ENCODE results near the gene OMG. TPM values are rescaled to one million over a fixed set of nuclear protein-coding genes. Genes with fewer than 3 reads are reported as not detected.

OMG gene
- polyA plus RNA-seq, 3 donors, result 0.83 to 2.2 TPM; not detected in 1

DNA sequence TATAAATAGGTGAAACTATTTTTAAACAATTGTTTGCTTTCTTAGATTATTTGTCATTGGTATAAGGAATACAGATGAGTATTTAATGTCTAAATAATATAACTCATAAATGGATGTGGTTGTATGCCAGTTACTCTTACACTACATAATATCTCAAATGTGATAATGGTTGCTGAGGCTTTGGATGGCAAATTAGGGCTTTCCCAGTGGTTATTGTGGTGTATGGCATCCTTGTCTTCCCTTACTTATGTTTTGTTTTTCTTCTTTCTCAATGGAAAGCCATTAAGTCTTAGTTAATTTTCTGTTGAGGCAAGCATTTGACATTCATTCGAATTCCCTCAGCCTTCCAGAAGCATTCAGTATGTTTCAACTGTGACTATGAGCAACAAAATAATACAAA lies 10.5 kb downstream of the OMG start:
- intact Hi-C loops (cut with micrococcal nuclease), result no loop called here
- Histone ChIP-seq H3K9ac (ENCODE audit: insufficient read depth, low read length, poor library complexity, severe bottlenecking) (no peak overlapping the region), H3K36me3 (replicated peaks in 1 of 2; ENCODE audit: control insufficient read depth in 1 of 2, insufficient read depth in 2 of 2, low read length in 2 of 2) (no peaks in the 10 kb centered on the region), H3K9me3 (replicated peaks in 1 of 2; ENCODE audit: control insufficient read depth in 1 of 2, insufficient read depth in 1 of 2, low read length in 2 of 2) (no peaks in the 10 kb centered on the region), H3K79me2 (ENCODE audit: insufficient read depth, low read length) (no peaks in the 10 kb centered on the region), H2AFZ (ENCODE audit: insufficient read depth, low read depth, low read length, poor library complexity, severe bottlenecking) (no peak overlapping the region), H3K4me2 (replicated peaks; ENCODE audit: extremely low read depth, low read length, poor library complexity, severe bottlenecking) (no peak overlapping the region), H3K4me3 (replicated peaks in 1 of 3; ENCODE audit: low read depth in 2 of 3, low read length in 3 of 3) (no peak overlapping the region), H3K27ac (ENCODE audit: low read depth in 1 of 2, low read length in 2 of 2) (no peak overlapping the region), H3K27me3 (ENCODE audit: control insufficient read depth in 2 of 2, insufficient read depth in 2 of 2, low read length in 2 of 2) (no peaks in the 10 kb centered on the region), H4K20me1 (ENCODE audit: insufficient read depth, low read length) (no peaks in the 10 kb centered on the region), H3K4me1 (ENCODE audit: control insufficient read depth in 1 of 2, insufficient read depth in 2 of 2, low read length in 2 of 2) (peaks cover 0 to 5% of the 10 kb centered on the region in 2 donors)
- Mint-ChIP-seq H3K27me3 (ENCODE audit: low read depth in 3 of 3) (no peaks in the 10 kb centered on the region), H3K4me3 (no peak overlapping the region), H3K4me1 (peaks cover 8% of the 10 kb centered on the region), H3K9me3 (peaks cover 0 to 2% (median 0%) of the 10 kb centered on the region in 7 donors), H3K36me3 (peaks cover 7 to 14% of the 10 kb centered on the region in 2 donors), H3K27ac (no peak overlapping the region)
- no peak for DNase-seq
- no CpG with 5 or more reads among the region's 1 CpG for WGBS (ENCODE audit: insufficient coverage)
- TF ChIP-seq, protein P1, sequence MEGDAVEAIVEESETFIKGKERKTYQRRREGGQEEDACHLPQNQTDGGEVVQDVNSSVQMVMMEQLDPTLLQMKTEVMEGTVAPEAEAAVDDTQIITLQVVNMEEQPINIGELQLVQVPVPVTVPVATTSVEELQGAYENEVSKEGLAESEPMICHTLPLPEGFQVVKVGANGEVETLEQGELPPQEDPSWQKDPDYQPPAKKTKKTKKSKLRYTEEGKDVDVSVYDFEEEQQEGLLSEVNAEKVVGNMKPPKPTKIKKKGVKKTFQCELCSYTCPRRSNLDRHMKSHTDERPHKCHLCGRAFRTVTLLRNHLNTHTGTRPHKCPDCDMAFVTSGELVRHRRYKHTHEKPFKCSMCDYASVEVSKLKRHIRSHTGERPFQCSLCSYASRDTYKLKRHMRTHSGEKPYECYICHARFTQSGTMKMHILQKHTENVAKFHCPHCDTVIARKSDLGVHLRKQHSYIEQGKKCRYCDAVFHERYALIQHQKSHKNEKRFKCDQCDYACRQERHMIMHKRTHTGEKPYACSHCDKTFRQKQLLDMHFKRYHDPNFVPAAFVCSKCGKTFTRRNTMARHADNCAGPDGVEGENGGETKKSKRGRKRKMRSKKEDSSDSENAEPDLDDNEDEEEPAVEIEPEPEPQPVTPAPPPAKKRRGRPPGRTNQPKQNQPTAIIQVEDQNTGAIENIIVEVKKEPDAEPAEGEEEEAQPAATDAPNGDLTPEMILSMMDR (IDR thresholded peaks at IDR 0.05), result no peak

GRCh38 chr17:31283841-31284240 lies 13.2 kb downstream of the OMG start:
- Mint-ChIP-seq H3K27ac (no peak overlapping the region), H3K36me3 (peaks cover 12 to 14% of the 10 kb centered on the region in 2 donors), H3K9me3 (peaks cover 0 to 2% (median 0%) of the 10 kb centered on the region in 7 donors), H3K4me1 (no peaks in the 10 kb centered on the region), H3K4me3 (no peak overlapping the region), H3K27me3 (ENCODE audit: low read depth in 3 of 3) (no peaks in the 10 kb centered on the region)
- H3K9ac ChIP-seq (ENCODE audit: insufficient read depth, low read length, poor library complexity, severe bottlenecking), result no peak overlapping the region
- DNase-seq, result no peak
- H3K4me1 ChIP-seq (ENCODE audit: control insufficient read depth in 1 of 2, insufficient read depth in 2 of 2, low read length in 2 of 2), result no peaks in the 10 kb centered on the region
- no peaks in the 10 kb centered on the region for H3K79me2 ChIP-seq (ENCODE audit: insufficient read depth, low read length)
- intact Hi-C loops (cut with micrococcal nuclease), result no loop called here
- H3K27me3 ChIP-seq (ENCODE audit: control insufficient read depth in 2 of 2, insufficient read depth in 2 of 2, low read length in 2 of 2), result no peaks in the 10 kb centered on the region
- no peaks in the 10 kb centered on the region for H3K9me3 ChIP-seq (replicated peaks in 1 of 2; ENCODE audit: control insufficient read depth in 1 of 2, insufficient read depth in 1 of 2, low read length in 2 of 2)
- H4K20me1 ChIP-seq (ENCODE audit: insufficient read depth, low read length), result no peaks in the 10 kb centered on the region
- H2AFZ ChIP-seq (ENCODE audit: insufficient read depth, low read depth, low read length, poor library complexity, severe bottlenecking), result no peak overlapping the region
- no peak overlapping the region for H3K4me3 ChIP-seq (replicated peaks in 1 of 3; ENCODE audit: low read depth in 2 of 3, low read length in 3 of 3)
- H3K36me3 ChIP-seq (replicated peaks in 1 of 2; ENCODE audit: control insufficient read depth in 1 of 2, insufficient read depth in 2 of 2, low read length in 2 of 2), result no peaks in the 10 kb centered on the region
- TF ChIP-seq, protein P1 (IDR thresholded peaks at IDR 0.05), result no peak
- H3K4me2 ChIP-seq (replicated peaks; ENCODE audit: extremely low read depth, low read length, poor library complexity, severe bottlenecking), result no peak overlapping the region
- H3K27ac ChIP-seq (ENCODE audit: low read depth in 1 of 2, low read length in 2 of 2), result no peak overlapping the region

Measured in CD14-positive monocyte (primary cell).